ENCODE measurements around the gene HOXB6.

GRCh38 chr17:48563385-48563838 is 41.4 kb downstream of the HOXB6 start:
- TF ChIP-seq CREB5 (CRISPR knock-in tag; IDR thresholded peaks at IDR 0.05; ENCODE audit: low read depth) (no peak), ESRRG (CRISPR knock-in tag; IDR thresholded peaks at IDR 0.05) (no peak), BACH2 (CRISPR knock-in tag; IDR thresholded peaks at IDR 0.05; ENCODE audit: borderline replicate concordance) (no peak), TOX (CRISPR knock-in tag; IDR thresholded peaks at IDR 0.05; ENCODE audit: borderline replicate concordance) (no peak), ZC3H10 (CRISPR knock-in tag; IDR thresholded peaks at IDR 0.05) (no peak), ZNF8 (CRISPR knock-in tag; IDR thresholded peaks at IDR 0.05) (no peak), ZFP3 (CRISPR knock-in tag; IDR thresholded peaks at IDR 0.05) (no peak), ZFP30 (CRISPR knock-in tag; IDR thresholded peaks at IDR 0.05) (no peak), SNAI2 (CRISPR knock-in tag; IDR thresholded peaks at IDR 0.05) (no peak)
- TF ChIP-seq, protein P1, sequence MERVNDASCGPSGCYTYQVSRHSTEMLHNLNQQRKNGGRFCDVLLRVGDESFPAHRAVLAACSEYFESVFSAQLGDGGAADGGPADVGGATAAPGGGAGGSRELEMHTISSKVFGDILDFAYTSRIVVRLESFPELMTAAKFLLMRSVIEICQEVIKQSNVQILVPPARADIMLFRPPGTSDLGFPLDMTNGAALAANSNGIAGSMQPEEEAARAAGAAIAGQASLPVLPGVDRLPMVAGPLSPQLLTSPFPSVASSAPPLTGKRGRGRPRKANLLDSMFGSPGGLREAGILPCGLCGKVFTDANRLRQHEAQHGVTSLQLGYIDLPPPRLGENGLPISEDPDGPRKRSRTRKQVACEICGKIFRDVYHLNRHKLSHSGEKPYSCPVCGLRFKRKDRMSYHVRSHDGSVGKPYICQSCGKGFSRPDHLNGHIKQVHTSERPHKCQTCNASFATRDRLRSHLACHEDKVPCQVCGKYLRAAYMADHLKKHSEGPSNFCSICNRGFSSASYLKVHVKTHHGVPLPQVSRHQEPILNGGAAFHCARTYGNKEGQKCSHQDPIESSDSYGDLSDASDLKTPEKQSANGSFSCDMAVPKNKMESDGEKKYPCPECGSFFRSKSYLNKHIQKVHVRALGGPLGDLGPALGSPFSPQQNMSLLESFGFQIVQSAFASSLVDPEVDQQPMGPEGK (CRISPR knock-in tag; IDR thresholded peaks at IDR 0.05; ENCODE audit: borderline replicate concordance) = no peak
- TF ChIP-seq, protein P2, sequence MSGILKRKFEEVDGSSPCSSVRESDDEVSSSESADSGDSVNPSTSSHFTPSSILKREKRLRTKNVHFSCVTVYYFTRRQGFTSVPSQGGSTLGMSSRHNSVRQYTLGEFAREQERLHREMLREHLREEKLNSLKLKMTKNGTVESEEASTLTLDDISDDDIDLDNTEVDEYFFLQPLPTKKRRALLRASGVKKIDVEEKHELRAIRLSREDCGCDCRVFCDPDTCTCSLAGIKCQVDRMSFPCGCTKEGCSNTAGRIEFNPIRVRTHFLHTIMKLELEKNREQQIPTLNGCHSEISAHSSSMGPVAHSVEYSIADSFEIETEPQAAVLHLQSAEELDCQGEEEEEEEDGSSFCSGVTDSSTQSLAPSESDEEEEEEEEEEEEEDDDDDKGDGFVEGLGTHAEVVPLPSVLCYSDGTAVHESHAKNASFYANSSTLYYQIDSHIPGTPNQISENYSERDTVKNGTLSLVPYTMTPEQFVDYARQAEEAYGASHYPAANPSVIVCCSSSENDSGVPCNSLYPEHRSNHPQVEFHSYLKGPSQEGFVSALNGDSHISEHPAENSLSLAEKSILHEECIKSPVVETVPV (CRISPR knock-in tag; IDR thresholded peaks at IDR 0.05) = no peak
- TF ChIP-seq, protein P3, sequence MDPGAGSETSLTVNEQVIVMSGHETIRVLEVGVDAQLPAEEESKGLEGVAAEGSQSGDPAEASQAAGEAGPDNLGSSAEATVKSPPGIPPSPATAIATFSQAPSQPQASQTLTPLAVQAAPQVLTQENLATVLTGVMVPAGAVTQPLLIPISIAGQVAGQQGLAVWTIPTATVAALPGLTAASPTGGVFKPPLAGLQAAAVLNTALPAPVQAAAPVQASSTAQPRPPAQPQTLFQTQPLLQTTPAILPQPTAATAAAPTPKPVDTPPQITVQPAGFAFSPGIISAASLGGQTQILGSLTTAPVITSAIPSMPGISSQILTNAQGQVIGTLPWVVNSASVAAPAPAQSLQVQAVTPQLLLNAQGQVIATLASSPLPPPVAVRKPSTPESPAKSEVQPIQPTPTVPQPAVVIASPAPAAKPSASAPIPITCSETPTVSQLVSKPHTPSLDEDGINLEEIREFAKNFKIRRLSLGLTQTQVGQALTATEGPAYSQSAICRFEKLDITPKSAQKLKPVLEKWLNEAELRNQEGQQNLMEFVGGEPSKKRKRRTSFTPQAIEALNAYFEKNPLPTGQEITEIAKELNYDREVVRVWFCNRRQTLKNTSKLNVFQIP (CRISPR knock-in tag; IDR thresholded peaks at IDR 0.05; ENCODE audit: borderline replicate concordance, low read depth) = no peak

All from SK-N-SH treated with all-trans-retinoic acid at 6 μM for 48 hours (cell line).